ENCODE results near the gene SLCO4A1.

GRCh38 chr20:62623488-62624324 lies 18.6 kb upstream of the SLCO4A1 start:
- TF ChIP-seq SIN3A (IDR thresholded peaks at IDR 0.05; ENCODE audit: borderline replicate concordance, insufficient read depth, low read length) (no peak), TAF1 (IDR thresholded peaks at IDR 0.05; ENCODE audit: borderline replicate concordance, insufficient read depth, low read length) (peak; percentile 52; the same call in 1 of the 2 replicates), POLR2AphosphoS5 (IDR thresholded peaks at IDR 0.05; ENCODE audit: low read depth, low read length) (no peak)
- TF ChIP-seq, protein P1, sequence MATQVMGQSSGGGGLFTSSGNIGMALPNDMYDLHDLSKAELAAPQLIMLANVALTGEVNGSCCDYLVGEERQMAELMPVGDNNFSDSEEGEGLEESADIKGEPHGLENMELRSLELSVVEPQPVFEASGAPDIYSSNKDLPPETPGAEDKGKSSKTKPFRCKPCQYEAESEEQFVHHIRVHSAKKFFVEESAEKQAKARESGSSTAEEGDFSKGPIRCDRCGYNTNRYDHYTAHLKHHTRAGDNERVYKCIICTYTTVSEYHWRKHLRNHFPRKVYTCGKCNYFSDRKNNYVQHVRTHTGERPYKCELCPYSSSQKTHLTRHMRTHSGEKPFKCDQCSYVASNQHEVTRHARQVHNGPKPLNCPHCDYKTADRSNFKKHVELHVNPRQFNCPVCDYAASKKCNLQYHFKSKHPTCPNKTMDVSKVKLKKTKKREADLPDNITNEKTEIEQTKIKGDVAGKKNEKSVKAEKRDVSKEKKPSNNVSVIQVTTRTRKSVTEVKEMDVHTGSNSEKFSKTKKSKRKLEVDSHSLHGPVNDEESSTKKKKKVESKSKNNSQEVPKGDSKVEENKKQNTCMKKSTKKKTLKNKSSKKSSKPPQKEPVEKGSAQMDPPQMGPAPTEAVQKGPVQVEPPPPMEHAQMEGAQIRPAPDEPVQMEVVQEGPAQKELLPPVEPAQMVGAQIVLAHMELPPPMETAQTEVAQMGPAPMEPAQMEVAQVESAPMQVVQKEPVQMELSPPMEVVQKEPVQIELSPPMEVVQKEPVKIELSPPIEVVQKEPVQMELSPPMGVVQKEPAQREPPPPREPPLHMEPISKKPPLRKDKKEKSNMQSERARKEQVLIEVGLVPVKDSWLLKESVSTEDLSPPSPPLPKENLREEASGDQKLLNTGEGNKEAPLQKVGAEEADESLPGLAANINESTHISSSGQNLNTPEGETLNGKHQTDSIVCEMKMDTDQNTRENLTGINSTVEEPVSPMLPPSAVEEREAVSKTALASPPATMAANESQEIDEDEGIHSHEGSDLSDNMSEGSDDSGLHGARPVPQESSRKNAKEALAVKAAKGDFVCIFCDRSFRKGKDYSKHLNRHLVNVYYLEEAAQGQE (IDR thresholded peaks at IDR 0.05; ENCODE audit: insufficient read depth in 1 of 2, low read depth in 2 of 2, low read length in 2 of 2) = peak in 1 of 2 experiments; percentile 40; a peak in 1 of 4 replicates
